PC-9 (cell line): Measurements from ENCODE around the gene CLEC1A. TPM values are rescaled to one million over a fixed set of nuclear protein-coding genes. Genes with fewer than 3 reads are reported as not detected.

ENCODE experiments used
- BruUV-seq: library from RNA; stranded (reverse); fragments of 400-500 nt; replicated peaks from 2 replicates; lab custom pipeline; 2021; lab: Mats Ljungman, UMichigan
- CTCF ChIA-PET: fragments of 300-600 bp; sonication (Branson Sonifier 250); formaldehyde crosslinking; loops from one replicate; lab custom pipeline; 2022; ENCODE audit warnings: antibody characterized with exemption; lab: Charles Lee
- POLR2A ChIA-PET: fragments of 300-600 bp; sonication (Branson Sonifier 250); formaldehyde crosslinking; loops from one replicate; lab custom pipeline; 2022; ENCODE audit warnings: antibody characterized with exemption; ENCODE audit not compliant: unreplicated experiment; lab: Charles Lee
- DNase-seq, 2 experiments: peaks; one replicate each; pipeline versions ENCODE4 v3.0.0 to v3.0.0-alpha.2; 2015 to 2022; ENCODE audit warnings: mixed read lengths in 1 of 2
- H2AFZ ChIP-seq: fragments of 200-600 bp; sonication (generic); 2 replicates; pipeline ENCODE4 v1.8.1; 2017; ENCODE audit warnings: antibody characterized with exemption
- H3F3A ChIP-seq: fragments of 200-600 bp; sonication (generic); 2 replicates; pipeline ENCODE4 v1.8.1; 2017; ENCODE audit warnings: antibody characterized with exemption, mild to moderate bottlenecking, low read depth; ENCODE audit not compliant: insufficient read depth
- H3K27ac ChIP-seq: fragments of 200-600 bp; sonication (generic); 2 replicates; pipeline ENCODE4 v1.6.1; 2016; ENCODE audit warnings: mixed run types
- H3K27me3 ChIP-seq: fragments of 200-600 bp; sonication (generic); 2 replicates; pipeline ENCODE4 v1.6.1; 2016; ENCODE audit warnings: low read depth, mixed run types; ENCODE audit not compliant: insufficient read depth
- H3K36me3 ChIP-seq: fragments of 200-600 bp; sonication (generic); 2 replicates; pipeline ENCODE4 v1.6.1; 2016; ENCODE audit warnings: low read depth, mixed run types
- H3K4me1 ChIP-seq: fragments of 200-600 bp; sonication (generic); replicated peaks from 2 replicates; pipeline ENCODE4 v1.6.1; 2016; ENCODE audit warnings: mixed run types; ENCODE audit not compliant: insufficient read depth
- H3K4me2 ChIP-seq: fragments of 200-600 bp; sonication (generic); 2 replicates; pipeline ENCODE4 v1.6.1; 2017; ENCODE audit warnings: mixed run types
- H3K4me3 ChIP-seq: fragments of 200-600 bp; sonication (generic); 2 replicates; pipeline ENCODE4 v1.6.1; 2016; ENCODE audit warnings: mixed run types
- H3K79me2 ChIP-seq: fragments of 200-600 bp; sonication (generic); 2 replicates; pipeline ENCODE4 v1.6.1; 2017; ENCODE audit warnings: low read depth, mixed run types
- H3K9me2 ChIP-seq: fragments of 200-600 bp; sonication (generic); 2 replicates; pipeline ENCODE4 v1.8.1; 2017; ENCODE audit warnings: mild to moderate bottlenecking; ENCODE audit not compliant: insufficient read depth
- H3K9me3 ChIP-seq: fragments of 200-600 bp; sonication (generic); 2 replicates; pipeline ENCODE4 v1.8.1; 2016; ENCODE audit warnings: low read depth; ENCODE audit not compliant: insufficient read depth
- H4K20me1 ChIP-seq: fragments of 200-600 bp; sonication (generic); 2 replicates; pipeline ENCODE4 v1.8.1; 2017; ENCODE audit not compliant: insufficient read depth
- EZH2 ChIP-seq: fragments of 200-600 bp; sonication (generic); IDR thresholded peaks from 2 replicates; pipeline ENCODE4 v1.8.0; 2017; ENCODE audit warnings: antibody characterized with exemption, low read depth
- intact Hi-C: fragments of 100-400 bp; cut with micrococcal nuclease; formaldehyde crosslinking; loops from one replicate; pipeline ENCODE4 v1.10.0; 2022; ENCODE audit not compliant: unreplicated experiment
- total RNA-seq: library from RNA; stranded (reverse); gene quantifications from 2 replicates; pipeline ENCODE4 v1.2.3, GENCODE V29; 2021
- TF ChIP-seq, protein P1 (sequence below): fragments of 200-600 bp; sonication (generic); conservative IDR thresholded peaks from 2 replicates; pipeline ENCODE4 v1.6.1; 2017; ENCODE audit warnings: mixed run types, antibody characterized with exemption, mild to moderate bottlenecking, moderate library complexity

CLEC1A gene
- total RNA-seq, 1 experiment from 2014 or later, result not detected

DNA sequence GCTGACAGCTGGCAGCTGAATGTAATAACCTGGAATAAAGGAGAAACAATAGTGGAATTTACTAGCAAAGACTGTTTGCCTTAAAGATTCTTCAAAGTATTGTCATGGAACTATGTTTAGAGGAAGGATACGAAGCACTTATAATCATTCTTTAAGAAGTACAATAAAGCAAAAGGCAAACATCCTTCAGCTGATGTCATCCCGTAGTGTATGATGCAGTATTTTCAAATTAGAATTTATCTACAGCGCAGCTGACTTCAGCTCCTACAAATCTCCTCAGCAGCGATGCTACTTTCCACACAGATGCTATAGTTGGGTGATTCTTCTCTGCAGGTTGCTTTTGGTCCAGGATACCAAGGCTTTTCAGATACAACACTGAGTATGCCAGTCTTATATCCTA, 31.5 kb downstream of the CLEC1A start:
- Histone ChIP-seq H3F3A (no peaks in the 10 kb centered on the region), H3K36me3 (no peaks in the 10 kb centered on the region), H3K27me3 (no peaks in the 10 kb centered on the region), H3K4me1 (no peaks in the 10 kb centered on the region), H3K9me3 (no peaks in the 10 kb centered on the region), H3K27ac (no peak overlapping the region), H3K4me2 (no peak overlapping the region), H4K20me1 (no peaks in the 10 kb centered on the region), H2AFZ (peak overlapping the region; percentile 35; the same call in 1 of the 2 replicates), H3K9me2 (no peaks in the 10 kb centered on the region), H3K4me3 (no peak overlapping the region), H3K79me2 (no peaks in the 10 kb centered on the region)
- DNase-seq, result no peak
- ChIA-PET CTCF (no interaction called here), POLR2A (no interaction called here)
- no peak for TF ChIP-seq EZH2
- TF ChIP-seq, protein P1, sequence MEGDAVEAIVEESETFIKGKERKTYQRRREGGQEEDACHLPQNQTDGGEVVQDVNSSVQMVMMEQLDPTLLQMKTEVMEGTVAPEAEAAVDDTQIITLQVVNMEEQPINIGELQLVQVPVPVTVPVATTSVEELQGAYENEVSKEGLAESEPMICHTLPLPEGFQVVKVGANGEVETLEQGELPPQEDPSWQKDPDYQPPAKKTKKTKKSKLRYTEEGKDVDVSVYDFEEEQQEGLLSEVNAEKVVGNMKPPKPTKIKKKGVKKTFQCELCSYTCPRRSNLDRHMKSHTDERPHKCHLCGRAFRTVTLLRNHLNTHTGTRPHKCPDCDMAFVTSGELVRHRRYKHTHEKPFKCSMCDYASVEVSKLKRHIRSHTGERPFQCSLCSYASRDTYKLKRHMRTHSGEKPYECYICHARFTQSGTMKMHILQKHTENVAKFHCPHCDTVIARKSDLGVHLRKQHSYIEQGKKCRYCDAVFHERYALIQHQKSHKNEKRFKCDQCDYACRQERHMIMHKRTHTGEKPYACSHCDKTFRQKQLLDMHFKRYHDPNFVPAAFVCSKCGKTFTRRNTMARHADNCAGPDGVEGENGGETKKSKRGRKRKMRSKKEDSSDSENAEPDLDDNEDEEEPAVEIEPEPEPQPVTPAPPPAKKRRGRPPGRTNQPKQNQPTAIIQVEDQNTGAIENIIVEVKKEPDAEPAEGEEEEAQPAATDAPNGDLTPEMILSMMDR, result no peak
- intact Hi-C loops, result no loop called here
- no TSS peak for BruUV-seq

DNA sequence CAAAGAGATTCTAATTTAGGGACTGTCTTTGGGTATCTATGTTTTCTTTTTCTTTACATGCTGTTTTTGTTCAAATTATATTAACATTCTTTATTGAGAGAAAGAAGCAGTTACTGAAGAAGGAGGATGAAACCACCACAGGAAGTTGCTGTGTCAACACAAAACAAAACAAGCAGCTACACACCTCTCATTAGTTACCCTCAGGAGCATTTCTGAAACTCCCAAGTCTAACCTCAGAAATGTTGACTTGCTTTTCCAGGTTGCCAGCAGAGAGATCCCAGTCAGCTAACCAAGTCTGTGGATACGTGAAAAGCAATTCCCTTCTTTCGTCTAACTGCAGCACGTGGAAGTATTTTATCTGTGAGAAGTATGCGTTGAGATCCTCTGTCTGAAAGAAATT, 33.5 kb downstream of the CLEC1A start:
- H3K27ac ChIP-seq, result no peak overlapping the region
- 0 out of 2 replicates have a peak overlapping the region, but pooled peaks have one; percentile 25 for H2AFZ ChIP-seq
- H4K20me1 ChIP-seq, result no peaks in the 10 kb centered on the region
- CTCF ChIA-PET, result no interaction called here
- no TSS peak for BruUV-seq
- no peaks in the 10 kb centered on the region for H3F3A ChIP-seq
- no peaks in the 10 kb centered on the region for H3K79me2 ChIP-seq
- no peaks in the 10 kb centered on the region for H3K4me1 ChIP-seq
- H3K9me2 ChIP-seq, result no peaks in the 10 kb centered on the region
- no peaks in the 10 kb centered on the region for H3K27me3 ChIP-seq
- no peak overlapping the region for H3K4me3 ChIP-seq
- POLR2A ChIA-PET, result no interaction called here
- no peak for DNase-seq
- no peaks in the 10 kb centered on the region for H3K36me3 ChIP-seq
- no peaks in the 10 kb centered on the region for H3K9me3 ChIP-seq
- intact Hi-C loops, result no loop called here
- no peak overlapping the region for H3K4me2 ChIP-seq
- no peak for TF ChIP-seq EZH2
- TF ChIP-seq, protein P1, result no peak

DNA sequence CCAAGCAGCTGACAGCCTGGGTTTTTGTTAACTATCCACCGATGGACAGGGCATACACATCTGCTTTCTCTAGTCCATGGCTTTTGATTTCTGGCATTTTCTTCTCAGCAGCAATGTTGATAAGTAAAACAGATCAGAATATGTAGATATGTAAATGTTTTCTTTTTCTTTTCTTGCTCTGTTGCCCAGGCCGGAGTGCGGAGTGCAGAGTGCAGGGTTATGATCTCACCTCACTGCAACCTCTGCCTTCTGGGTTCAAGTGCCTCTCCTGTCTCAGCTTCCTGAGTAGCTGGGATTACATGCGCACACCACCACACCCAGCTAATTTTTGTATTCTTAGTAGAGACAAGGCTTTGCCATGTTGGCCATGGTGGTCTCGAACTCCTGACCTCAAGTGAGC, 40.4 kb downstream of the CLEC1A start:
- Histone ChIP-seq H3F3A (no peaks in the 10 kb centered on the region), H3K4me2 (no peak overlapping the region), H3K9me2 (no peaks in the 10 kb centered on the region), H3K4me3 (no peak overlapping the region), H3K27ac (no peak overlapping the region), H3K27me3 (no peaks in the 10 kb centered on the region), H4K20me1 (no peaks in the 10 kb centered on the region), H3K36me3 (no peaks in the 10 kb centered on the region), H2AFZ (no peak overlapping the region), H3K79me2 (no peaks in the 10 kb centered on the region), H3K4me1 (no peaks in the 10 kb centered on the region), H3K9me3 (no peaks in the 10 kb centered on the region)
- intact Hi-C loops, result no loop called here
- TF ChIP-seq EZH2, result no peak
- TF ChIP-seq, protein P1, result no peak
- CTCF ChIA-PET, result interaction anchor here (1.2 kb wide), 1 partner anchor 308 kb away, joined by 3 read pairs; no protein-coding TSS in a partner anchor
- POLR2A ChIA-PET, result no interaction called here
- BruUV-seq, result no TSS peak
- no peak for DNase-seq
